HG03439 (cell line): ENCODE measurements around the gene C1QTNF4.

Experiments used
- ATAC-seq: cut with Tn5 transposase; IDR thresholded peaks from one replicate; pipeline ENCODE4 v1.9.1; 2021; ENCODE audit warnings: mild to moderate bottlenecking, moderate library complexity; ENCODE audit not compliant: unreplicated experiment

Gene C1QTNF4

GRCh38 chr11:47593492-47593933, 698 bp downstream of the C1QTNF4 start:
- no peak for ATAC-seq

DNA sequence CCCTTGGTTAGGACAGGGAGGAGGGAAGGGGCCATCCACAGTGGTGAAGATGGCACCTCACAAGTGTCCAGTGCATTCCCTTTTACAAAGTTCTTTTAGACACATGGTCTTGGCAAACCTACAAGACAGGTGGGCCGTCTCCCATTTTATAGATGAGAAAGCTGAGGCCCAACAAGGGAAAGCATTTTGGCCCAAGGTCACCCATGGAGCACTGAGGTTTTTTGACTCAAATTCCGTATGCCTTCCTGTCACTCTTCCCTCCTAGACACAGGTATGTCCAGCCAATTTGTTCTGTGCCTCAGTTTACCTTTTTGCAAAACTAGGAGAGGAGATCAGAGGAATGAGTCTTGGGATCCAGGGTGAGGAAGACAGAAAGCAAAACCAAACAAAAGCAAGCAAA, 1.2 kb downstream of the C1QTNF4 start:
- ATAC-seq = no peak

- ATAC-seq = no peak
Observed at GRCh38 chr11:47592251-47592650, 2.0 kb downstream of the C1QTNF4 start.

- ATAC-seq = no peak
Observed at GRCh38 chr11:47591764-47592163, 2.4 kb downstream of the C1QTNF4 start.

- no peak for ATAC-seq
Observed at GRCh38 chr11:47589977-47590861, 4.0 kb downstream of the C1QTNF4 start.

- no peak for ATAC-seq
Observed at GRCh38 chr11:47589584-47589976, 4.6 kb downstream of the C1QTNF4 start.

DNA sequence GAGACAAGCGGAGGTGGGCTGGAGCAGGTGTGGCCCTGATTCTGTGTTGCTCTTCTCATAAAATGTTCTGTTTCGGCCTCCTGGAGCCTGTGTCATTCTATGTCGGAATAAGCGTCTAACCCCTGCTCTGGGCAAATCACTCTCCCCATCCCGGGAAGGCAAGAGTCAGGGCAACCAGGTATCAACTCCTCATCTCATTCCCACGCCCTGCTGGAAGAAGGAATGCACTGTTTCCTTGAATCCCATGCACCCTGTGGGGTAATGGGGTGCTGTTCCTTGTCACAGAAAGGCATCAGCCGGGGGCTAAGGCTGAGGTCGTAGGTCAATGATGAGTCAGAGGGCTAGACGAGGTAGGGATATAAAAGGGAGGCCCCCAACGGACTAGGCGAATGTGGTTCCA, 5.1 kb downstream of the C1QTNF4 start:
- ATAC-seq = no peak

DNA sequence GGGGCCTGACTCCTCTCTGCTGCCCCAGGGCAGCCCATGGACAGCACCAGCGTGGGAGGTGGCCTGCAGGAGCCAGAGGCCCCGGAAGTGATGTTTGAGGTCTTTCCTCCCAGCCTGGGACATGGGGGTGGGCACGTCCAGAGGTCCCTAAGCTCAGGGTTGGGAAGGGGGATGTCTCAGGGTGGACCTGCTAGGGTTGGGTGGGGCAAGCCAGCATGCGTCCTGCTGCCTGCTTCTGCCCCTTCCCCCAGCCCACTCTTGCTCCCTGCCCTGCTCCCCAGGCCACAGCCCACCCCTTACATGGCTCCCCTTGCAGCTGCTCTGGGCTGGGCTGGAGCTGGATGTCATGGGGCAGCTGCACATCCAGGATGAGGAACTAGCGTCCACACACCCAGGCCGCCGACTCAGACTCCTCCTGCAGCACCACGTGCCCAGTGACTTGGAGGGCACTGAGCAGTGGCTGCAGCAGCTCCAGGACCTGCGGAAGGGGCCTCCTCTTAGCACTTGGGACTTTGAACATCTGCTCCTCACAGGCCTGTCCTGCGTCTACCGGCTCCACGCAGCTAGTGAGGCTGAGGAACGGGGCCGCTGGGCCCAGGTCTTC, 6.4 kb downstream of the C1QTNF4 start:
- no peak for ATAC-seq

GRCh38 chr11:47587039-47587716, 7.0 kb downstream of the C1QTNF4 start:
- no peak for ATAC-seq

DNA sequence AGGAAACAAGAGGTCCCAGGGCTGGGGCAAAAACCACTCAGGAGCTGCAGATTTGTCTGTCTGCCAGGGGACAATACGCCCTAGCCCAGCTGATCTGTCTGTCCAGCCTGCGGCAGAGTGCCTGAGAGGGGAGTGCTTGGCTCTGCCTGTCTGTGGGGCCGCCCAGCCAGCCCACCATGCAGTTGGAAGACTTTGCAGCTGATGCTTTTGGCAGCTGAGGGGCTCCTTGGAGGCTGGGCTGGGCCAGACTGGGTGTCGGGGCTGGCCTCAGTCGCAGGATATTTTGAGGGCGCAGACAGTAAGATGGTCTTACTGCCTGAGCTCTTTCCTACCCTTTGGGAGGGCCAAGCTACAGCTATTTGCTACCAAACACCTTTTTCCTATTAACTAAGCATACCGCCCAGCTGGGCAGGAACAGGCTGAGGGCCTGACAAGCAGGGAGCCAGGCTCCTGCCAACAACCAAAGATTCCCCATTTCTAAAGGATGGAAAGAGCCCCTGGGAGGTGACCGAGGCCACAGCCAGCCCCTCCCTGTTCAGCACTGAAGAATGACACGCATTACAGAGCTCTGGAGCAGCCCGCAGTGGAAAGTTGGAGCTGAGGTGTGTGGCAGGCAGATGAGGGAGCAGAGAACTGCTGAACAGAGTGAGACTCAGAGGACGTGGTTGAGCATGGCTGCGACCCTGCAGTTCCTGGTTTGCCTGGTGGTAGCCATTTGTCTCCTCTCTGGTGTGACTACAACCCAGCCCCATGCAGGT, 7.9 kb downstream of the C1QTNF4 start, which contains the start of gene FAM180B:
FAM180B (plus strand) TSS at position 581 of the 758 bp plus-strand sequence; CDS start at position 672, 91 bp downstream.
- ATAC-seq = no peak

- ATAC-seq = no peak
Observed at GRCh38 chr11:47583844-47584243, 10.4 kb downstream of the C1QTNF4 start.

DNA sequence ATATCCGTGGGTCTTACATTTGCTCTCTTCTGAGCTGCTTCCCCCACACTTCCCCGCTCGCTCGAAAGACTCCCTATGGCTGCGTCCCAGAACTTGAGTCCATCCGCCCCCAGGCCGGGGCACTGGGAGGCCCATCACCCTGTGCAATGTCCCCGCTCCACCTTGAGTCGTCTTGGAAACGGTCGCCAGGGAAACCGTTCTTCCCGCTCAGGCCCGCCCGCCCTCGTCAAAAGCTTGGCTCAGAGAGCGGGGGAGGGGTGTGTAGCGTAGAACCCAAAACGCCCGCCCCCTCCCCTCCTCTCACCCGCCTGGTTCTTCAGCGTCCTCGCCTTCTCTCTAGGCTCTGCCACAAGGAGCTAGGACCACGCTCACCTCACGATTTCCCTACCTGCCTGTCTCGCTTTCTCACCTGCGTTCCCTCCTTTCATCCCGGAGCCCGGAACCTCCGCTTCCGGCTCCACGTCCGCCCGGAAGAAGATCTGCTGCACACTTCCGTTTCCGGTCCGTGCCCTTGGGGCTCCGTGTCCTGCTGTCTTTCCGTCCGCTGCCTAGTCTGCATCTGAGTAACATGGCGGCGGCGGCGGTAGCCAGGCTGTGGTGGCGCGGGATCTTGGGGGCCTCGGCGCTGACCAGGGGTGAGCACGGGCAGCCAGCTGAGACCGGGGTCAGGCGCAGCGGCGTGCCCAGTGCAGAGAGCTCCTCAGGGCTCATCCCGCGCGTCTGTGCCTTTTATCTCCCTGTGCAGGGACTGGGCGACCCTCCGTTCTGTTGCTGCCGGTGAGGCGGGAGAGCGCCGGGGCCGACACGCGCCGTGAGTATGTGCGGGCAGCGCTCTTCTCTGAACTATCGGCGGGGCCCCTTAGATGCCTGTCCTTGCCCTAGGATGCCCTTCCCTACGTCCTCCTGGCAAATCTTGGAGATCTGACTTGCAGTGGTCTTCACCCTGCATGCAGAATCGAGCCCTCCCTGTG, 15.4 kb downstream of the C1QTNF4 start, which contains the start of the genes KBTBD4 and NDUFS3:
KBTBD4 (minus strand) TSS at position 447 of the 971 bp plus-strand sequence; CDS start at position 428, 19 bp downstream.
NDUFS3 (plus strand) TSS at position 551 of the 971 bp plus-strand sequence; CDS start at position 569, 18 bp downstream.
- peak; percentile 91 for ATAC-seq

GRCh38 chr11:47577460-47578041, 16.7 kb downstream of the C1QTNF4 start:
- no peak for ATAC-seq

DNA sequence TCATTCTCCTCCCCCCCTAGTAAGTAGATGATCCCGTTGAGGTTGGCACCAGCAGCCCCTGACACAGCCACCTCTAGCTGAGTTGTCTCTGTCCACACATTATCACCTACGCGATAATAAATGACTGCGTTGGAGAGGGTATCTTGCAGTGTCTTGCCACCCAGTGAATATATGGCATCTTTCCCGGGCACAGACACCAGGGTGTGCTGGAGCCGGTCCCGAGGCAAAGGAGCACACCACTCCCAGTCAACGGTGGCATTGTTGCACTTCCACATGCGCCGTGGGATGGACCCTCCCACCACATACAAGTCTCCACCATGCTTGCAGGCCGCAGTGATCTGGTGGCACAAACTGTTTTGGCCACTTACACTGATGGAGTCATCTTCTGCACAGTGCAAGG, 20.9 kb downstream of the C1QTNF4 start:
- no peak for ATAC-seq

- ATAC-seq = no peak
Observed at GRCh38 chr11:47572715-47573255, 21.4 kb downstream of the C1QTNF4 start.

DNA sequence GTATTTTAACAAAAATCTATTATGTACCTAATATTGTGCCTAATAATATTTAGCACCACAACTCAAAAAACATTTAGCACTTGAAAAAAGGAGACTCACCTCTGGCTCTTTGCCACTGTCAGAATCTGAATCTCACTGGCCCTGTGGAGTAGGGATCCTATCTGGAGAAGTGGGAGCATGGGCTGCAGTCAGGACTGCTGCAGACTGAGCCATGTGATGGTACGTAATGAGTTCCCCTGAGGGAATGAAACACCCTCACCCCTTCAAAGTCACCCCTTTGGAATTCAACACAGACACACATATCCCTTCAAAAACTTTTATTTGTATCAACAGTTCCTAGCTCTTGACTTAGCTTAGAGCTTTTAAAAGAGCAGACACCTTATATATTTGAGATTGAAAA, 22.3 kb downstream of the C1QTNF4 start:
- no peak for ATAC-seq

GRCh38 chr11:47571357-47571729, 22.9 kb downstream of the C1QTNF4 start:
- no peak for ATAC-seq

- ATAC-seq = no peak
Observed at GRCh38 chr11:47570651-47571356, 23.4 kb downstream of the C1QTNF4 start.
